ENCODE results near the gene CFAP20DC.

DNA sequence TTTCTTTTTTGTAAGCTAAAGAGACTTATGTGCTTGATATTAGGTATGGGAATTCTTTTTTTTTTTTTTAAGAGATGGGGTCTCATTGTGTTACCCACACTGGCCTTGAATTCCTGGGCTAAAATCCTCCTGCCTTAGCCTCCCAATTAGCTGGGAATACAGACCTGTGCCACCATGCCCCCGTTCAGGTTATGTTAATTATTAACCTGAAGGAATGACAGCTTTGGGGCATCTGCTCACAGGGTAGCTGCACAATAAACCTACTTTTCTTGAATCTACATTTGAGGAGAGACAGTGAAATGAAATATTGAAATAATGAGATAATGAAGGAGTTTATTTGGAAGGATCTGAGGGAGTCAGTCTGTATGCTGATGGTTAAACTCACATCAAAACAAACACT, 225.0 kb downstream of the CFAP20DC start:
- TF ChIP-seq EZH2 (IDR thresholded peaks at IDR 0.05) (no peak), YY1 (IDR thresholded peaks at IDR 0.05; ENCODE audit: extremely low read depth, insufficient replicate concordance, low read depth, low read length) (no peak), JUND (IDR thresholded peaks at IDR 0.05) (no peak), POLR2AphosphoS5 (IDR thresholded peaks at IDR 0.05; ENCODE audit: low read depth, low read length) (no peak), FOSL1 (IDR thresholded peaks at IDR 0.05; ENCODE audit: low read depth) (no peak), EZH2phosphoT487 (IDR thresholded peaks at IDR 0.05; ENCODE audit: borderline replicate concordance) (no peak), EGR1 (IDR thresholded peaks at IDR 0.05; ENCODE audit: low read depth) (no peak)
- TF ChIP-seq, protein P1, sequence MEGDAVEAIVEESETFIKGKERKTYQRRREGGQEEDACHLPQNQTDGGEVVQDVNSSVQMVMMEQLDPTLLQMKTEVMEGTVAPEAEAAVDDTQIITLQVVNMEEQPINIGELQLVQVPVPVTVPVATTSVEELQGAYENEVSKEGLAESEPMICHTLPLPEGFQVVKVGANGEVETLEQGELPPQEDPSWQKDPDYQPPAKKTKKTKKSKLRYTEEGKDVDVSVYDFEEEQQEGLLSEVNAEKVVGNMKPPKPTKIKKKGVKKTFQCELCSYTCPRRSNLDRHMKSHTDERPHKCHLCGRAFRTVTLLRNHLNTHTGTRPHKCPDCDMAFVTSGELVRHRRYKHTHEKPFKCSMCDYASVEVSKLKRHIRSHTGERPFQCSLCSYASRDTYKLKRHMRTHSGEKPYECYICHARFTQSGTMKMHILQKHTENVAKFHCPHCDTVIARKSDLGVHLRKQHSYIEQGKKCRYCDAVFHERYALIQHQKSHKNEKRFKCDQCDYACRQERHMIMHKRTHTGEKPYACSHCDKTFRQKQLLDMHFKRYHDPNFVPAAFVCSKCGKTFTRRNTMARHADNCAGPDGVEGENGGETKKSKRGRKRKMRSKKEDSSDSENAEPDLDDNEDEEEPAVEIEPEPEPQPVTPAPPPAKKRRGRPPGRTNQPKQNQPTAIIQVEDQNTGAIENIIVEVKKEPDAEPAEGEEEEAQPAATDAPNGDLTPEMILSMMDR (IDR thresholded peaks at IDR 0.05 in 2 of 3, conservative IDR thresholded peaks at IDR 0.05 in 1 of 3; ENCODE audit: borderline replicate concordance in 1 of 3, insufficient read depth in 1 of 3, low read depth in 2 of 3, low read length in 2 of 3): no peak

All from HCT116 (cell line).